Activated CD8-positive, alpha-beta T cell treated with anti-CD3 and anti-CD28 coated beads for 36 hours (primary cell): ENCODE data around the gene POP4. TPM values are rescaled to one million over a fixed set of nuclear protein-coding genes. Genes with fewer than 3 reads are reported as not detected.
"Not testable (repeated sequence)": the region's sequence is repeated elsewhere in the genome, so short reads cannot be mapped to it uniquely, and the experiment has no call there.

Experiments used
- ATAC-seq: fragments of 200-7000 bp; cut with Tn5 transposase; one replicate; pipeline ENCODE4 v1.10.0; 2021; ENCODE audit warnings: mild to moderate bottlenecking, moderate library complexity
- CTCF ChIA-PET: fragments of 350-600 bp; sonication (Branson Sonifier 250); formaldehyde crosslinking; loops from one replicate; lab custom pipeline; 2021; ENCODE audit warnings: antibody characterized with exemption; lab: Charles Lee
- POLR2A ChIA-PET: fragments of 350-600 bp; sonication (Branson Sonifier 250); formaldehyde crosslinking; loops from one replicate; lab custom pipeline; 2021; ENCODE audit warnings: antibody characterized with exemption; lab: Charles Lee
- DNase-seq: peaks from one replicate; pipeline ENCODE4 v3.0.0-alpha.2; 2020
- H3K27ac Mint-ChIP-seq: one replicate; pipeline ENCODE4 v1.8.0; 2021; ENCODE audit warnings: mild to moderate bottlenecking, mixed read lengths
- H3K27me3 Mint-ChIP-seq: one replicate; pipeline ENCODE4 v1.8.0; 2021; ENCODE audit warnings: mixed read lengths
- H3K36me3 Mint-ChIP-seq: one replicate; pipeline ENCODE4 v1.8.0; 2021; ENCODE audit warnings: low read depth, mixed read lengths
- H3K4me1 Mint-ChIP-seq: one replicate; pipeline ENCODE4 v1.8.0; 2021; ENCODE audit warnings: low read depth, mixed read lengths
- H3K4me3 Mint-ChIP-seq: one replicate; pipeline ENCODE4 v1.8.0; 2021; ENCODE audit warnings: mild to moderate bottlenecking, moderate library complexity, mixed read lengths
- H3K9me3 Mint-ChIP-seq: one replicate; pipeline ENCODE4 v1.8.0; 2021; ENCODE audit warnings: mixed read lengths
- CTCF ChIP-seq: fragments of 200-600 bp; IDR thresholded peaks from one replicate; pipeline ENCODE4 v1.8.0; 2022; ENCODE audit warnings: antibody characterized with exemption, mild to moderate bottlenecking
- intact Hi-C: fragments of 100-400 bp; cut with micrococcal nuclease; formaldehyde crosslinking; loops from one replicate; pipeline ENCODE4 v1.10.0; 2022
- total RNA-seq, 2 experiments: library from RNA; stranded (reverse); gene quantifications; one replicate each; pipeline ENCODE4 v1.2.3, GENCODE V29; 2021

Gene POP4
- total RNA-seq, 2 experiments from 2014 or later, result 84.7 to 89.5 TPM

- no peak overlapping the region for H3K27ac Mint-ChIP-seq
- TF ChIP-seq CTCF, result no peak
- intact Hi-C loops, result no loop called here
- no peaks in the 10 kb centered on the region for H3K27me3 Mint-ChIP-seq
- H3K9me3 Mint-ChIP-seq, result no peaks in the 10 kb centered on the region
- ATAC-seq (no peak), DNase-seq (no peak)
- POLR2A ChIA-PET, result interaction anchor here (1.4 kb wide), 1 partner anchor 42 kb away, joined by 3 read pairs; no protein-coding TSS in a partner anchor
- CTCF ChIA-PET, result interaction anchor here (1.0 to 10.6 kb wide), 3 partner anchors 17 to 90 kb away, joined by 3 to 115 read pairs (median 3); partner anchors contain the start of gene POP4
- H3K36me3 Mint-ChIP-seq, result no peaks in the 10 kb centered on the region
- H3K4me1 Mint-ChIP-seq, result peaks cover 37% of the 10 kb centered on the region
- H3K4me3 Mint-ChIP-seq, result no peak overlapping the region
Observed at GRCh38 chr19:29626386-29626785, 20.3 kb downstream of the POP4 start.

DNA sequence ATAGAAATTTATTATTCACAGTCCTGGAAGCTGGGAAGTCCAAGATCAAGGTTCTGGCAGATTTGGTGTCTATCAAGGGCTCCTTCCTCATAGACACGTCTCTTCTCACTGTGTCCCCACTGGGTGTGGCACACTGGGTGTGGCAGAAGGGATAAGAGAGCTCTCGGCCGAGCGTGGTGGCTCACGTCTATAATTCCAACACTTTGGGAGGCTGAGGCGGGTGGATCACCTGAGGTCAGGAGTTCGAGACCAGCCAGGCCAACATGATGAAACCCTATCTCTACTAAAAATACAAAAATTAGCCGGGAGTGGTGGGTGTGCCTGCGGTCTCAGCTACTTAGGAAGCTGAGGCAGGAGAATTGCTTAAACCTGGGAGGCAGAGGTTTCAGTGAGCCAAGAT, 20.7 kb downstream of the POP4 start:
- H3K27me3 Mint-ChIP-seq, H3K36me3 Mint-ChIP-seq, ATAC-seq, H3K4me3 Mint-ChIP-seq, DNase-seq, H3K9me3 Mint-ChIP-seq, H3K27ac Mint-ChIP-seq, intact Hi-C loops: not testable (repeated sequence)
- CTCF ChIA-PET, result interaction anchor here (0.7 to 10.6 kb wide), 3 partner anchors 17 to 89 kb away, joined by 3 to 115 read pairs (median 3); partner anchors contain the start of gene POP4
- peaks cover 32% of the 10 kb centered on the region for H3K4me1 Mint-ChIP-seq
- POLR2A ChIA-PET, result interaction anchor here (0.7 to 1.4 kb wide), 2 partner anchors 41 to 54 kb away, joined by 3 read pairs; no protein-coding TSS in a partner anchor

DNA sequence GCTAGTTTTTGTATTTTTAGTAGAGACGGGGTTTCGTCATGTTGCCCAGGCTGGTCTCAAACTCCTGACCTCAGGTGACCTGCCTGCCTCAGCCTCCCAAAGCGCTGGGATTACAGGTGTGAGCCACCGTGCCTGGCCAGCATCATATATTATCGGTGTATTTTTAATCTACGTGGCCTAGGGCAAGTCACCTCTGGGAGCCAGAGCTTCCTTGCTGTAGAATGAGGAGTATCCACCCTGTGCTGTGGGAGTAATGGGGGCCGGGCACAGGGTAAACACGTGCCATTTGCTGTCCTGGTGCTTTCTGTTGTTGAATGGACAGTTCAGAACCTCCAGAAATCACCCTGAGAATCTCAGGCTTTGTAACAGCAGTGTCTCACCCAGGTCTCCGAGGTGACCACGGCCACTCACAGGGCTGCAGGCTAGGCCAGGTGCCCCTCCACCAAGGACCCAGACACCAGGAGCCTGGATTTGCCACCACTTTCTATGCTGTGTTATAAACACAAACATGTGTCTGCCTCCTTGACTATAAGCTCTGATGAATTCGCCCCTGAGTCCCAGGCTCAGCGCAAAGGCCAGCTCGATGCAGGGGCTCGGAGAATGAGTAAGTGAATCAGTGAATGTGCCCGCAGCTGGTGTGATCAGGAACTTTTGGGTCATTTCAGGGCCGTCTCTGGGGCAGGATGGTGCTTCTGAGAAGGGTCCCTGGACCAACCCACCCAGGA, 22.7 kb downstream of the POP4 start:
- no peaks in the 10 kb centered on the region for H3K36me3 Mint-ChIP-seq
- ATAC-seq, result no peak
- POLR2A ChIA-PET, result interaction anchor here (0.6 to 0.8 kb wide), 2 partner anchors 17 to 196 kb away, joined by 3 read pairs; no protein-coding TSS in a partner anchor

DNA sequence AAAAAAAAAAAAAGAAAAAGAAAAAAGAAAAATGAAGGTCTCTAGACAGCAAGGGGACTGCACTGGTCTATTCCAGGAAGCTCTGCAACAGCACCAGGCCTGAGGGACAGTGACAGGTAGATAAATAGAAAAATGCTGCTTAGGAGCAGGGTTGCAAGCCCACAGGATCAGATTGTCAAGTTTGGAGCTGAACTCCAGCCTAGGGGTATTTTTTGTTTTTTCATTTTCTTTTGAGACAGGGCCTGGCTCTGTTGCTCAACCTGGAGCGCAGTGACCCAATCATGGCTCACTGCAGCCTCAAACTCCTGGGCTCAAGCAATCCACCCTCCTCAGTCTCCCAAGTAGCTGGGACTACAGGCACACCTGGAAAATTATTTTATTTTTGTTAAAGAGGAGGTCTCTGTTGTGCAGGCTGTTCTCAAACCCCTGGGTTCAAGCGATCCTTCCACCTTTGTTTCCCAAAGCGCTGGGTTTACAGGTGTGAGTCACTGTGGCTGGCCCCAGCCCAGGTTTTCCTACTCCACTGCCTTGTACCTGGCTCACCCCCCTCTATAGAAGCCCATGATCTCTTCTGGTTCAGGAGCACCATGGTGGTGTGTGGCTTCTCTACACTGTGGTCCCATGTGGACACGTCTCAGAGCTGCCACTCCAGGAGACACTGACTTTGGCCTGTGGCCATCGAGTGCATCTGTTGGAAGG, 23.9 kb downstream of the POP4 start:
- ChIA-PET POLR2A (no interaction called here), CTCF (no interaction called here)
- peaks cover 4% of the 10 kb centered on the region for H3K4me1 Mint-ChIP-seq
- no peak for ATAC-seq
- TF ChIP-seq CTCF, result no peak
- H3K4me3 Mint-ChIP-seq, result no peak overlapping the region
- no peaks in the 10 kb centered on the region for H3K27me3 Mint-ChIP-seq
- intact Hi-C loops, result no loop called here
- no peaks in the 10 kb centered on the region for H3K36me3 Mint-ChIP-seq
- DNase-seq, result no peak
- H3K27ac Mint-ChIP-seq, result no peak overlapping the region
- no peaks in the 10 kb centered on the region for H3K9me3 Mint-ChIP-seq

More for the DNA sequence above, 22.7 kb downstream of the POP4 start:
- no peaks in the 10 kb centered on the region for H3K9me3 Mint-ChIP-seq
- H3K4me3 Mint-ChIP-seq, result no peak overlapping the region
- intact Hi-C loops, result no loop called here
- H3K27me3 Mint-ChIP-seq, result no peaks in the 10 kb centered on the region
- CTCF ChIA-PET, result interaction anchor here (0.6 to 1.5 kb wide), 2 partner anchors 18 to 88 kb away, joined by 3 to 4 read pairs; no protein-coding TSS in a partner anchor
- no peak for TF ChIP-seq CTCF
- peaks cover 12% of the 10 kb centered on the region for H3K4me1 Mint-ChIP-seq
- no peak overlapping the region for H3K27ac Mint-ChIP-seq
- DNase-seq, result no peak

GRCh38 chr19:29630655-29631054, 24.6 kb downstream of the POP4 start:
- intact Hi-C loops, result no loop called here
- no peak overlapping the region for H3K4me3 Mint-ChIP-seq
- peaks cover 2% of the 10 kb centered on the region for H3K4me1 Mint-ChIP-seq
- ATAC-seq, result no peak
- POLR2A ChIA-PET, result interaction anchor here (0.9 kb wide), 1 partner anchor 24 kb away, joined by 4 read pairs; no protein-coding TSS in a partner anchor
- no peak overlapping the region for H3K27ac Mint-ChIP-seq
- no peak for TF ChIP-seq CTCF
- CTCF ChIA-PET, result interaction anchor here (0.9 to 1.2 kb wide), 2 partner anchors 9 to 20 kb away, joined by 3 to 5 read pairs; no protein-coding TSS in a partner anchor
- no peaks in the 10 kb centered on the region for H3K27me3 Mint-ChIP-seq
- H3K9me3 Mint-ChIP-seq, result no peaks in the 10 kb centered on the region
- no peaks in the 10 kb centered on the region for H3K36me3 Mint-ChIP-seq
- no peak for DNase-seq
